ENCODE data around the gene ZNF669. TPM values are rescaled to one million over a fixed set of nuclear protein-coding genes. Genes with fewer than 3 reads are reported as not detected.

The ZNF669 gene
- total and polyA plus RNA-seq, 2 experiments from 2014 or later, result 13.7 to 25.4 TPM

- Histone ChIP-seq H3K79me2 (replicated peaks; ENCODE audit: insufficient read depth) (peaks cover 54% of the 10 kb centered on the region), H4K20me1 (replicated peaks; ENCODE audit: insufficient read depth) (no peaks in the 10 kb centered on the region; the same call in 1 of the 2 replicates), H3K36me3 (ENCODE audit: insufficient read depth) (peaks cover 8% of the 10 kb centered on the region; the same call in 1 of the 2 replicates), H3K9me2 (ENCODE audit: insufficient read depth) (no peaks in the 10 kb centered on the region), H3K27me3 (ENCODE audit: insufficient read depth) (no peaks in the 10 kb centered on the region), H3K4me1 (ENCODE audit: insufficient read depth) (no peaks in the 10 kb centered on the region; the same call in 1 of the 2 replicates), H3K4me3 (peak overlapping the region; percentile 100), H2AFZ (peak overlapping the region; percentile 88), H3F3A (replicated peaks; ENCODE audit: low read depth) (no peaks in the 10 kb centered on the region), H3K4me2 (peak overlapping the region; percentile 96), H3K27ac (ENCODE audit: low read depth) (peak overlapping the region; percentile 91; the same call in 1 of the 2 replicates)
- peaks cover 5% of the 10 kb centered on the region for H3K27me3 Mint-ChIP-seq (ENCODE audit: insufficient read depth, low read depth, poor library complexity)
- ATAC-seq (no peak), DNase-seq (ENCODE audit: low spot score) (no peak)
- H3K4me1 Mint-ChIP-seq, result peaks cover 9% of the 10 kb centered on the region
- H3K27ac Mint-ChIP-seq, result peak overlapping the region; percentile 82
- no peak for TF ChIP-seq ZNF462 (CRISPR knock-in tag; IDR thresholded peaks at IDR 0.05)
- peak overlapping the region; percentile 98 for H3K4me3 Mint-ChIP-seq
- peaks cover 49% of the 10 kb centered on the region for H3K36me3 Mint-ChIP-seq (ENCODE audit: low read depth)
- H3K9me3 Mint-ChIP-seq, result peaks cover 42% of the 10 kb centered on the region
Observed at GRCh38 chr1:247077876-247078257, 26.3 kb downstream of the ZNF669 start.

- Mint-ChIP-seq H3K36me3 (ENCODE audit: low read depth) (peaks cover 53% of the 10 kb centered on the region), H3K4me3 (peak overlapping the region; percentile 98), H3K27me3 (ENCODE audit: insufficient read depth, low read depth, poor library complexity) (peaks cover 5% of the 10 kb centered on the region), H3K4me1 (peaks cover 9% of the 10 kb centered on the region), H3K27ac (no peak overlapping the region), H3K9me3 (peaks cover 46% of the 10 kb centered on the region)
- Histone ChIP-seq H3K4me1 (ENCODE audit: insufficient read depth) (no peaks in the 10 kb centered on the region; the same call in 1 of the 2 replicates), H3K4me3 (peak overlapping the region; percentile 100), H3F3A (replicated peaks; ENCODE audit: low read depth) (no peaks in the 10 kb centered on the region), H3K27ac (ENCODE audit: low read depth) (no peak overlapping the region), H3K9me2 (ENCODE audit: insufficient read depth) (no peaks in the 10 kb centered on the region), H3K79me2 (replicated peaks; ENCODE audit: insufficient read depth) (peaks cover 59% of the 10 kb centered on the region), H3K36me3 (ENCODE audit: insufficient read depth) (peaks cover 8% of the 10 kb centered on the region; the same call in 1 of the 2 replicates), H4K20me1 (replicated peaks; ENCODE audit: insufficient read depth) (no peaks in the 10 kb centered on the region; the same call in 1 of the 2 replicates), H2AFZ (no peak overlapping the region), H3K27me3 (ENCODE audit: insufficient read depth) (no peaks in the 10 kb centered on the region), H3K4me2 (peak overlapping the region; percentile 96)
- DNase-seq (ENCODE audit: low spot score) (no peak), ATAC-seq (no peak)
- TF ChIP-seq ETS1 (IDR thresholded peaks at IDR 0.05), result no peak
- TF ChIP-seq ZNF114 (CRISPR knock-in tag; IDR thresholded peaks at IDR 0.05), result no peak
- no peak for TF ChIP-seq EZH2 (IDR thresholded peaks at IDR 0.05; ENCODE audit: low read depth, unreplicated experiment)
- no peak for TF ChIP-seq POLR2AphosphoS5 (IDR thresholded peaks at IDR 0.05; ENCODE audit: low read depth)
- no peak for TF ChIP-seq ZNF331 (CRISPR knock-in tag; IDR thresholded peaks at IDR 0.05; ENCODE audit: low read depth)
- no peak for TF ChIP-seq CREB1 (CRISPR knock-in tag; IDR thresholded peaks at IDR 0.05; ENCODE audit: low read depth)
- TF ChIP-seq REST (IDR thresholded peaks at IDR 0.05; ENCODE audit: unreplicated experiment), result no peak
Observed at GRCh38 chr1:247077213-247077612, 26.9 kb downstream of the ZNF669 start.
